ENCODE measurements around the gene MTERF4.

- TF ChIP-seq YY1 (IDR thresholded peaks at IDR 0.05; ENCODE audit: low read depth, low read length) (no peak), CTCF (IDR thresholded peaks at IDR 0.05; ENCODE audit: control extremely low read depth in 1 of 3, insufficient read depth in 1 of 3, low read depth in 1 of 3, low read length in 3 of 3) (no peak), POLR2A (IDR thresholded peaks at IDR 0.05; ENCODE audit: control extremely low read depth in 1 of 2, low read depth in 2 of 2, low read length in 2 of 2) (no peak), KDM1A (IDR thresholded peaks at IDR 0.05; ENCODE audit: borderline replicate concordance, low read length) (no peak), SP1 (IDR thresholded peaks at IDR 0.05; ENCODE audit: low read depth, low read length) (no peak), SP2 (IDR thresholded peaks at IDR 0.05; ENCODE audit: low read length) (no peak), CBX8 (IDR thresholded peaks at IDR 0.05; ENCODE audit: borderline replicate concordance, low read depth, low read length) (no peak), ZNF274 (IDR thresholded peaks at IDR 0.05; ENCODE audit: borderline replicate concordance, extremely low read depth, low read length) (no peak), MAFK (IDR thresholded peaks at IDR 0.05; ENCODE audit: low read depth, low read length) (no peak), E2F6 (IDR thresholded peaks at IDR 0.05) (no peak), EZH2 (IDR thresholded peaks at IDR 0.05; ENCODE audit: low read depth, low read length, severe bottlenecking) (no peak)
Observed at GRCh38 chr2:241103176-241103595, 1.1 kb upstream of the MTERF4 start.

Measured in H1 (cell line).